ENCODE measurements around the gene CDKN2C. TPM values are rescaled to one million over a fixed set of nuclear protein-coding genes. Genes with fewer than 3 reads are reported as not detected.

CDKN2C gene
- total RNA-seq, result 19.8 and 31.5 TPM in 2 replicates
- polyA plus RNA-seq, result 24.4 and 42.8 TPM in 2 replicates
- 22.1 and 39.4 TPM in 2 replicates for polyA plus RNA-seq (2012)
- 5.7 and 7.2 TPM in 2 replicates for polyA minus RNA-seq (ENCODE audit: low replicate concordance)

DNA sequence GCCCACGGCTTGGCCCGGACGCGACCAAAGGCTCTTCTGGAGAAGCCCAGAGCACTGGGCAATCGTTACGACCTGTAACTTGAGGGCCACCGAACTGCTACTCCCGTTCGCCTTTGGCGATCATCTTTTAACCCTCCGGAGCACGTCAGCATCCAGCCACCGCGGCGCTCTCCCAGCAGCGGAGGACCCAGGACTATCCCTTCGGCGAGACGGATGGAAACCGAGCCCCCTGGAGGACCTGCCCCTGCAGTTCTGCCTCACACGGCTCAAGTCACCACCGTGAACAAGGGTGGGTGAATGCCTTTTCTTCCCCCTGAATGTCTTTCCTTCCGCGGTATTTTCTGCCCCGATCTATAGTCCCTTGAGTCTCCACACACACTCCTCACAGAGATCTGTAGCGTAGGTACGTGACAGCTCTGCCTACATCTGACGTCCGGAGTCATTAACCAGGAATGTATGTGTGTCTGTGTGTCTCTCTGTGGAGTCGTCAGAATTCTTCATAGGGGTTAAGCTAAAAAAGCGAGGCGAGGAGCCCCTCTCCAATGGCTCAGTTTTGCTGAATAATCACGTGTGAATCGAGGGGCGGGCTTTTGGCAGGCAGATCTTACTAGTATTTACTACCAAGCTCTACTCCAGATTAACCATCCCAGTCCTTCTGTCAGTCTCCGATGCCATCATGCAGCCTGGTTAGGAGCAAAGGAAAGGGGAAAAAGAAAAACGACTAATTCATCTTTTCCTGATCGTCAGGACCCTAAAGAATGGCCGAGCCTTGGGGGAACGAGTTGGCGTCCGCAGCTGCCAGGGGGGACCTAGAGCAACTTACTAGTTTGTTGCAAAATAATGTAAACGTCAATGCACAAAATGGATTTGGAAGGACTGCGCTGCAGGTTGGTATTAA, at the start of gene CDKN2C:
TSS of gene CDKN2C (plus strand) at position 635 of the 898 bp plus-strand sequence. CDS start at position 759, 124 bp downstream.
- Histone ChIP-seq H3K9ac (ENCODE audit: insufficient read depth, low read length) (peak within 1 kb of the TSS; percentile 83), H4K20me1 (ENCODE audit: control insufficient read depth, extremely low read depth, insufficient read depth, low read length) (no peaks in the 10 kb centered on the region), H2AFZ (ENCODE audit: low read length) (peak within 1 kb of the TSS; percentile 74), H3K36me3 (ENCODE audit: control insufficient read depth, insufficient read depth, low read length) (no peaks in the 10 kb centered on the region), H3K27ac (ENCODE audit: insufficient read depth, low read length) (peak within 1 kb of the TSS; percentile 90), H3K4me2 (ENCODE audit: extremely low read depth, insufficient read depth, low read length) (peak within 1 kb of the TSS; percentile 74), H3K79me2 (ENCODE audit: control insufficient read depth, insufficient read depth, low read length) (peaks cover 60% of the 10 kb centered on the region), H3K4me1 (ENCODE audit: control insufficient read depth, extremely low read depth, insufficient read depth, low read length) (no peaks in the 10 kb centered on the region), H3K27me3 (ENCODE audit: control insufficient read depth, insufficient read depth, low read length) (no peaks in the 10 kb centered on the region), H3K9me3 (ENCODE audit: control insufficient read depth, insufficient read depth, low read depth, low read length) (no peaks in the 10 kb centered on the region), H3K4me3 (replicated peaks in 1 of 4; ENCODE audit: control extremely low read depth in 1 of 4, insufficient read depth in 1 of 4, low read depth in 3 of 4, low read length in 4 of 4) (peak within 1 kb of the TSS; percentile 83 to 98 (median 91))
- TF ChIP-seq, protein P1, sequence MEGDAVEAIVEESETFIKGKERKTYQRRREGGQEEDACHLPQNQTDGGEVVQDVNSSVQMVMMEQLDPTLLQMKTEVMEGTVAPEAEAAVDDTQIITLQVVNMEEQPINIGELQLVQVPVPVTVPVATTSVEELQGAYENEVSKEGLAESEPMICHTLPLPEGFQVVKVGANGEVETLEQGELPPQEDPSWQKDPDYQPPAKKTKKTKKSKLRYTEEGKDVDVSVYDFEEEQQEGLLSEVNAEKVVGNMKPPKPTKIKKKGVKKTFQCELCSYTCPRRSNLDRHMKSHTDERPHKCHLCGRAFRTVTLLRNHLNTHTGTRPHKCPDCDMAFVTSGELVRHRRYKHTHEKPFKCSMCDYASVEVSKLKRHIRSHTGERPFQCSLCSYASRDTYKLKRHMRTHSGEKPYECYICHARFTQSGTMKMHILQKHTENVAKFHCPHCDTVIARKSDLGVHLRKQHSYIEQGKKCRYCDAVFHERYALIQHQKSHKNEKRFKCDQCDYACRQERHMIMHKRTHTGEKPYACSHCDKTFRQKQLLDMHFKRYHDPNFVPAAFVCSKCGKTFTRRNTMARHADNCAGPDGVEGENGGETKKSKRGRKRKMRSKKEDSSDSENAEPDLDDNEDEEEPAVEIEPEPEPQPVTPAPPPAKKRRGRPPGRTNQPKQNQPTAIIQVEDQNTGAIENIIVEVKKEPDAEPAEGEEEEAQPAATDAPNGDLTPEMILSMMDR (conservative IDR thresholded peaks at IDR 0.05 in 1 of 2, IDR thresholded peaks at IDR 0.05 in 1 of 2; ENCODE audit: low read depth in 1 of 2, low read length in 2 of 2), result peak in 1 of 2 donors; percentile 10
- TF ChIP-seq EZH2 (IDR thresholded peaks at IDR 0.05; ENCODE audit: low read length, missing control alignments), result no peak
- DNase-seq (ENCODE audit: low read depth in 2 of 2), result peak; percentile 79 to 90

DNA sequence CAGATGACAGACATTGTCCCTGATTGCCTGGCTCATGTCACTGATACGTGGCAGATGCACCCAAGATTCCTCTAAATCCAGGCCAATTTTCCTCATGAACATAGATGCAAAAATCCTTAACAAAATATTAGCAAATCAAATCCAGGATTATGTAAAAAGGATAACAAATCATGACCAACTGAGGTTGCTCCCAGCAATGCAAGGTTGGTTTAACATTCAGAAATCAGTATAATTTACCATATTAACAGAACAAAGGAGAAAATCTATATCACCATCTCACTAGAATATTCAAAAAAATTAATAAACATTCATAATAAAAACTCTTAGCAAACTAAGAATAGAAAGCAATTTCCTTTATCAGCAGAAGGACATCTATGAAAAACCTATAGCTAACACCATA, 49.6 kb upstream of the CDKN2C start:
- no peaks in the 10 kb centered on the region for H3K9me3 ChIP-seq (ENCODE audit: control insufficient read depth, insufficient read depth, low read depth, low read length)
- no peaks in the 10 kb centered on the region for H3K36me3 ChIP-seq (ENCODE audit: control insufficient read depth, insufficient read depth, low read length)
- no peak overlapping the region for H3K27ac ChIP-seq (ENCODE audit: insufficient read depth, low read length)
- no peaks in the 10 kb centered on the region for H4K20me1 ChIP-seq (ENCODE audit: control insufficient read depth, extremely low read depth, insufficient read depth, low read length)
- H2AFZ ChIP-seq (ENCODE audit: low read length), result no peak overlapping the region
- H3K9ac ChIP-seq (ENCODE audit: insufficient read depth, low read length), result no peak overlapping the region
- no peaks in the 10 kb centered on the region for H3K27me3 ChIP-seq (ENCODE audit: control insufficient read depth, insufficient read depth, low read length)
- H3K79me2 ChIP-seq (ENCODE audit: control insufficient read depth, insufficient read depth, low read length), result peaks cover 30% of the 10 kb centered on the region
- DNase-seq (ENCODE audit: low read depth in 2 of 2), result no peak
- H3K4me2 ChIP-seq (ENCODE audit: extremely low read depth, insufficient read depth, low read length), result no peak overlapping the region
- H3K4me1 ChIP-seq (ENCODE audit: control insufficient read depth, extremely low read depth, insufficient read depth, low read length), result no peaks in the 10 kb centered on the region
- no peak overlapping the region for H3K4me3 ChIP-seq (replicated peaks in 1 of 4; ENCODE audit: control extremely low read depth in 1 of 4, insufficient read depth in 1 of 4, low read depth in 3 of 4, low read length in 4 of 4)
- no peak for TF ChIP-seq EZH2 (IDR thresholded peaks at IDR 0.05; ENCODE audit: low read length, missing control alignments)
- TF ChIP-seq, protein P1 (conservative IDR thresholded peaks at IDR 0.05 in 1 of 2, IDR thresholded peaks at IDR 0.05 in 1 of 2; ENCODE audit: low read depth in 1 of 2, low read length in 2 of 2), result no peak

DNA sequence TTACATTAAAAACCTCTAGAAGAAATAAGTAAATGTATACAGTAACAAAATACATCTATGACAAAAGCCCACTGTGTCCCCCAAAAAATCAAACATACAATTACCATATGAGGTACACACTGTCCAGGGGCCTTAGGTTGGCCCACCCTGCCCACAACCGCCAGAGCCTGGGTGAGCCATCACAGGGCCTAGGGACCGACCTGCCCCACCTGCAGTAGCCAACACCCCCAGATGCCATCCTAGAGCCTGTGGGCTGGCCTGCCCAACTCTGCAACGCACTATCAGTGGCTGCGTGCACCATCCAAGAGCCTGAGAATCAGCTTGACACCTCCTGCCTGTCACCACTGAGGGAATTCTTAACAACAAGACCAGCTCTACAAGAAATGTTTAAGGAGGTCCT, 49.0 kb upstream of the CDKN2C start:
- Histone ChIP-seq H3K4me3 (replicated peaks in 1 of 4; ENCODE audit: control extremely low read depth in 1 of 4, insufficient read depth in 1 of 4, low read depth in 3 of 4, low read length in 4 of 4) (no peak overlapping the region), H3K27me3 (ENCODE audit: control insufficient read depth, insufficient read depth, low read length) (no peaks in the 10 kb centered on the region), H3K4me2 (ENCODE audit: extremely low read depth, insufficient read depth, low read length) (no peak overlapping the region), H4K20me1 (ENCODE audit: control insufficient read depth, extremely low read depth, insufficient read depth, low read length) (no peaks in the 10 kb centered on the region), H3K4me1 (ENCODE audit: control insufficient read depth, extremely low read depth, insufficient read depth, low read length) (no peaks in the 10 kb centered on the region), H3K79me2 (ENCODE audit: control insufficient read depth, insufficient read depth, low read length) (peaks cover 31% of the 10 kb centered on the region), H2AFZ (ENCODE audit: low read length) (no peak overlapping the region), H3K36me3 (ENCODE audit: control insufficient read depth, insufficient read depth, low read length) (no peaks in the 10 kb centered on the region), H3K27ac (ENCODE audit: insufficient read depth, low read length) (no peak overlapping the region), H3K9ac (ENCODE audit: insufficient read depth, low read length) (no peak overlapping the region), H3K9me3 (ENCODE audit: control insufficient read depth, insufficient read depth, low read depth, low read length) (no peaks in the 10 kb centered on the region)
- no peak for TF ChIP-seq EZH2 (IDR thresholded peaks at IDR 0.05; ENCODE audit: low read length, missing control alignments)
- TF ChIP-seq, protein P1 (conservative IDR thresholded peaks at IDR 0.05 in 1 of 2, IDR thresholded peaks at IDR 0.05 in 1 of 2; ENCODE audit: low read depth in 1 of 2, low read length in 2 of 2), result no peak
- DNase-seq (ENCODE audit: low read depth in 2 of 2), result no peak
